GM23248 (cell line): ENCODE measurements around the gene UBAP2.

Source experiments
- EZH2 ChIP-seq: fragments of 200-600 bp; sonication (generic); IDR thresholded peaks from 2 replicates; pipeline ENCODE4 v1.6.1; 2018; ENCODE audit warnings: antibody characterized with exemption, mild to moderate bottlenecking; ENCODE audit not compliant: insufficient read depth, poor library complexity, severe bottlenecking
- EZH2phosphoT487 ChIP-seq: fragments of 200-600 bp; sonication (generic); IDR thresholded peaks from 2 replicates; pipeline ENCODE4 v1.6.1; 2018; ENCODE audit warnings: antibody characterized with exemption, moderate library complexity, mild to moderate bottlenecking, low read depth; ENCODE audit not compliant: insufficient read depth

DNA sequence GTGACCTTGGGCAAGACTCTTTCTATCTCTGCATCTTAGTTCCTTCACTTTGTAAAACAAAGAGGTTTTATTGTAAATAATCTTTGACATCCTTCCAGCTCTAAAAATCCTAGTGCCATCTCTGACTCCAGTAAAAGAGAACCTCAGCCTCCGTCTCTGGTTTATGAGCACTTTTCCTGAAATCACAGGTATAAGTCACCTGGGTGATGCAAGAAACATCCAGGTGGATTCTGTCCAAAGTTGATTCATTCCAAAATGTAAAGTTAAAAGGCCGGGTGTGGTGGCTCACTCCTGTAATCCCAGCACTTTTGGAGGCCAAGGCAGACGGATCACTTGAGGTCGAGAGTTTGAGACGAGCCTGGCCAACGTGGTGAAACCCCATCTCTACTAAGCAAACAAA, 21.1 kb upstream of the UBAP2 start:
- TF ChIP-seq EZH2 (no peak), EZH2phosphoT487 (no peak)
